ENCODE results near the gene DCHS2.

The DCHS2 gene

DNA sequence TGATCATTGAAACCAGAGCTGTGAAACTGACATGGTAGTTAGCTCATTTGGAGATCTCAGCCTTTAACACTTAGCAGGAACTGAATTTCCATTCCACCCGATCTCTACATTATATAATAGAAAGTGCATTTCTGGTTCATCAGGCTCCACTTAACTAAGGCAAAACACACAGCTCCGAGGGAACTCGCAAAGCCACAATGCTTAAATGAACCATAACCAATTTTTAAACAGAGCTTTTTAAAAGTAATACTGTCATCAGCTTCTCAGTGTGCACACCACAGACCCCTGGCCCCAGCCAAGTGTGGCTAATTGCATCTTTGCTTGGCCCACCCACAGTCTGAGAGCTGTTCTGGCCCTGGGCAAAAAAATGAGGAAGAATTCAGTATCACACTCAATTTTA lies 66.1 kb downstream of the DCHS2 start:
- H3K4me1 ChIP-seq (ENCODE audit: control insufficient read depth, insufficient read depth, low read length, poor library complexity, severe bottlenecking) = no peaks in the 10 kb centered on the region
- no peak overlapping the region for H3K4me3 ChIP-seq (ENCODE audit: extremely low read depth, insufficient read depth, low read length, poor library complexity, severe bottlenecking)
- no peaks in the 10 kb centered on the region for H3K9me3 ChIP-seq (ENCODE audit: control insufficient read depth, low read length)
- no peak overlapping the region for H3K27ac ChIP-seq (ENCODE audit: low read depth, low read length, severe bottlenecking)
- no peaks in the 10 kb centered on the region for H3K36me3 ChIP-seq (ENCODE audit: control insufficient read depth, insufficient read depth, low read length)
- 91% methylated on average over 3 of the region's 3 CpGs; no CpG with 5 or more reads in 1 of the 2 experiments for WGBS, 2 experiments (ENCODE audit: insufficient coverage in 2 of 2)

DNA sequence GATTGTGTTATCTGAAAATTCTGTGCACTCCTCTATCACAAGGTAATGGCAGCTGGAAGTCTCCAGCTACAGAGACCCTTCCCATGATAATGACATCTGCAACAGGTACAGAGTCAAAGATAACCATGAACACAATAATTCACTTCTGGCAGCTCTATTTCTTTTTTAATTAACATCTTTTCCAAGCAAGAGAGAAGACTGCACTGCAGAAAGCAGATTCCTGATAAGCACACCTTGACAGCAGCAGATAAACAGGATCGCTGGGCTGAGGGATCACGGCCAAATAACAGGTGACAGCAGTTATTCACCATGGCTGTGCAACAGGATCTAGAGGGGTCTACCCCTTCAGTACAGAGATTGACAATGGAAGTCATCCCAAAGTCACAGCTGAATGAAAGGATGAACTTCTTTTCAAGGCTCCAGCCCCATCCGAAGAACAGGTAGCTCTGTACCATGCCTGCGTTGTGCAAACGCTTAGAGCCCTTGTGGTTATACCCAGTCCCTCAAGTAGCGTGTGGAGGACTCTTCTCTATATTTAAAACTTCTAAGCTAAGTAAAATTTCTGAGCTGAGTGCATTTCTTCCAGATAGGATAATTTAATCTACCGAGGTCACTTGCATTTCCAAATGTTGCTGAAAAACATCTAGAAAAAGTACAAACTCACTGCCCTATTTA lies 66.7 kb downstream of the DCHS2 start:
- Histone ChIP-seq H3K36me3 (ENCODE audit: control insufficient read depth, insufficient read depth, low read length) (no peaks in the 10 kb centered on the region), H3K4me1 (ENCODE audit: control insufficient read depth, insufficient read depth, low read length, poor library complexity, severe bottlenecking) (no peaks in the 10 kb centered on the region), H3K27ac (ENCODE audit: low read depth, low read length, severe bottlenecking) (no peak overlapping the region), H3K4me3 (ENCODE audit: extremely low read depth, insufficient read depth, low read length, poor library complexity, severe bottlenecking) (no peak overlapping the region), H3K9me3 (ENCODE audit: control insufficient read depth, low read length) (no peaks in the 10 kb centered on the region)
- 97 to 100% methylated on average over 2 to 3 of the region's 7 CpGs for WGBS, 2 experiments (ENCODE audit: insufficient coverage in 2 of 2)

DNA sequence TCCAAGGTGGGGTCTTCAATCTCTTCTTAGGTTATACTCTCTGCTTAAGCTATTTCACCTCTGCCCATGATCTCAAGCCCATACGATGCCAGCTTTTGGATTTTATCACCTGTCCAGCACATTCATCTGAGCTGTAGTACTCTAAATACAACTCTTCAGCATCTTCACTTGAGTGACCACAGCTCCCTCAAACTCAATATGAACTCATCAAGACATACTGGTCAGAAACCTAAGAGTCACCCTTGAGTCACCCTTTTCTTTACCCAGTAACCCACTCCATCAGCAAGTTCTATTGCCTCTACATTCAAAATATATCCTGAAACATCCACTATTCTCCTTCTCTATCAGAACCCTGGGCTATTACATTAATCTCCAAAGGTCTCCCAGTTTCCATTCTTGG lies 69.4 kb downstream of the DCHS2 start:
- 0% methylated on average over 1 of the region's 1 CpG for WGBS, 2 experiments (ENCODE audit: insufficient coverage in 2 of 2)
- Histone ChIP-seq H3K27ac (ENCODE audit: low read depth, low read length, severe bottlenecking) (no peak overlapping the region), H3K9me3 (ENCODE audit: control insufficient read depth, low read length) (no peaks in the 10 kb centered on the region), H3K36me3 (ENCODE audit: control insufficient read depth, insufficient read depth, low read length) (no peaks in the 10 kb centered on the region), H3K4me1 (ENCODE audit: control insufficient read depth, insufficient read depth, low read length, poor library complexity, severe bottlenecking) (no peaks in the 10 kb centered on the region), H3K4me3 (ENCODE audit: extremely low read depth, insufficient read depth, low read length, poor library complexity, severe bottlenecking) (no peak overlapping the region)

DNA sequence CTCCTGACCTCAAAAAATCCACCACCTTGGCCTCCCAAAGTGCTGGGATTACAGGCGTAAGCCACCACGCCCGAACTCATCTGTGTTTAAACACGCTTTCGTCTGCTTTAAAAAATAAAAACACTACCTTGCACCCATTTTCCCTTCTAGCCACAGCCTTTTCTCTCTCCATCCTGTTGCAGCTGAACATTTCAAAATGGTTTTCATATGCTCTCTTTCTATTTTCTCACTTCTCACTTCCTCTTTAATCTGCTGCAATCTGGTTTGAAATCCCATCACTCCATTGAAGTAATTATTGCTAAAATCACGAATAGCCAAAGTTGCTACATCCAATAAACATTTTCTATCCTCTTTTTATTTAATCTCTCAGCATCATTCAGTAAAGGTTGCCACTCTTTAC lies 70.0 kb downstream of the DCHS2 start:
- WGBS, 2 experiments (ENCODE audit: insufficient coverage in 2 of 2) = 85 to 88% methylated on average over 5 to 6 of the region's 6 CpGs
- Histone ChIP-seq H3K27ac (ENCODE audit: low read depth, low read length, severe bottlenecking) (no peak overlapping the region), H3K4me3 (ENCODE audit: extremely low read depth, insufficient read depth, low read length, poor library complexity, severe bottlenecking) (no peak overlapping the region), H3K36me3 (ENCODE audit: control insufficient read depth, insufficient read depth, low read length) (no peaks in the 10 kb centered on the region), H3K9me3 (ENCODE audit: control insufficient read depth, low read length) (no peaks in the 10 kb centered on the region), H3K4me1 (ENCODE audit: control insufficient read depth, insufficient read depth, low read length, poor library complexity, severe bottlenecking) (no peaks in the 10 kb centered on the region)

DNA sequence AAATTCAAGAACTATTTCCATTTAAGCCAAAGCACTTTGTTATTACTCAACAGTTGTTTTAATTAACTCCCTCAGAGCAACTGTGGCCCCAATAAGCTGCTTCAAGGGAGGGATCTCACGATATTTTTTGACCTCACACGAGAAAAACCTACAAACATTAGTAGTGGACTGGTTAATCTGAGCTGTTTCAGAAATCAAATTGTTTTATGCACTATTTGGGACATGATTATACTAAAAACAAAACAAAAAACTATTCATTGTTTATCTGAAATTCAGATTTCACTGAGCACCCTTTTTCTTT lies 74.3 kb downstream of the DCHS2 start:
- Histone ChIP-seq H3K4me3 (ENCODE audit: extremely low read depth, insufficient read depth, low read length, poor library complexity, severe bottlenecking) (no peak overlapping the region), H3K9me3 (ENCODE audit: control insufficient read depth, low read length) (no peaks in the 10 kb centered on the region), H3K36me3 (ENCODE audit: control insufficient read depth, insufficient read depth, low read length) (no peaks in the 10 kb centered on the region), H3K27ac (ENCODE audit: low read depth, low read length, severe bottlenecking) (no peak overlapping the region), H3K4me1 (ENCODE audit: control insufficient read depth, insufficient read depth, low read length, poor library complexity, severe bottlenecking) (peaks cover 6% of the 10 kb centered on the region)
- WGBS, 2 experiments (ENCODE audit: insufficient coverage in 2 of 2) = no CpG with 5 or more reads among the region's 2 CpGs

DNA sequence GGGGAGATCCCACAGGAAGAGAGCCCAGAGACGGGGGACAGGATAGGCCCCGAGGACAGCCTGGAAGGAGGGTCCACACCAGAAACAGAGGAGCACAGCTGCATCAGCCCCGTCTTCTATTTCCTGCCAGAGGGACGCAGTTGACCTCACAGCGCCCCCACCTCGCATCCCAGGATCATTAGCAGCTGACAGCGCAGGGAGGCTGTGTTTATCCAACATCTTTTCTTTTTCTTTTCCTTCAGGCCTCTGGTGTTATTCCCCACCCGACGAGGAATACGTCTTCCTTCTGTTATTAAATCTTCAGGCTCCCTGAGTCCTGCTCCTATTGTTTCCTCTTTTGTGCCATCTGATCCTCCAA lies 75.4 kb downstream of the DCHS2 start:
- 1% methylated on average over 9 to 10 of the region's 10 CpGs for WGBS, 2 experiments (ENCODE audit: insufficient coverage in 2 of 2)
- Histone ChIP-seq H3K4me1 (ENCODE audit: control insufficient read depth, insufficient read depth, low read length, poor library complexity, severe bottlenecking) (peaks cover 6% of the 10 kb centered on the region), H3K9me3 (ENCODE audit: control insufficient read depth, low read length) (no peaks in the 10 kb centered on the region), H3K4me3 (ENCODE audit: extremely low read depth, insufficient read depth, low read length, poor library complexity, severe bottlenecking) (peak overlapping the region; percentile 39), H3K36me3 (ENCODE audit: control insufficient read depth, insufficient read depth, low read length) (no peaks in the 10 kb centered on the region), H3K27ac (ENCODE audit: low read depth, low read length, severe bottlenecking) (no peak overlapping the region)

DNA sequence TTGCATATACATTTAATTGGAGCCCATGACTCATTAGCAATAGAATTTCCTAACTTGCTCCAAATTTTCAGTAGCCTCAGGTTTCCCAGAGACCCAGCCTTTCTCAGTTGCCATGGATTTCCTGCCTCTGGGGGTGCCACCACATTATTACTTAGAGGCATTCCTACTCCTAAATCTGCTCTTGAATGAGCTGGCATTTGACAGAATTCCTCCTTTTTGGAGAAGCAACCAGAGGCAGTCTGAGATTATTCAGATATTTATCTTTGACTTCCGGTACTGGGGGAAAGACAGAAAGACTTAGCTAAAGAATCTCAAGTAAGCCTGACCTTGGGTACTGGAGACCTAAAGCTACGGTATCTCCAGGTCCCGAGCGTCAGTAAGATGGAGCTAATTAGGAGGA lies 76.3 kb downstream of the DCHS2 start:
- H3K27ac ChIP-seq (ENCODE audit: low read depth, low read length, severe bottlenecking) = no peak overlapping the region
- peaks cover 6% of the 10 kb centered on the region for H3K4me1 ChIP-seq (ENCODE audit: control insufficient read depth, insufficient read depth, low read length, poor library complexity, severe bottlenecking)
- peaks cover 3% of the 10 kb centered on the region for H3K9me3 ChIP-seq (ENCODE audit: control insufficient read depth, low read length)
- no peak overlapping the region for H3K4me3 ChIP-seq (ENCODE audit: extremely low read depth, insufficient read depth, low read length, poor library complexity, severe bottlenecking)
- 33 to 40% methylated on average over 4 of the region's 4 CpGs for WGBS, 2 experiments (ENCODE audit: insufficient coverage in 2 of 2)
- no peaks in the 10 kb centered on the region for H3K36me3 ChIP-seq (ENCODE audit: control insufficient read depth, insufficient read depth, low read length)

DNA sequence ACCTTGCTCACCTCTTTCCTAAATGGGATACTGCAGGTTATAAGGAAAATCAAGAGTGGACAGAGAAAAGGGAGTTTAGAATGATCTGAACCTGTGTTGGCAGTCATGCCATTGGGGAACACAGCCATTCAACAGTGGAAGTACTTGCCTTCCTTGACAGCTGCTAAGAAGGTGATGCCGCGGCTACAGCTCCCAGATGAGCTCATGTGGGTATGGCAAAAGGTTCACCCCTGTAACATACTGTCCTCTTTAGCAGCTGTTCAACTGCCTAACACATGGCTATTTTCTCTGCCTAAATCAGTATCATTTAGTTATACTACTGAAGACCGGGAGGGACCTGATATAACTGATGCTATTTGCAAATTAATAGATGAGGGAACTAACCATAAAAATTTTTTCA lies 76.8 kb downstream of the DCHS2 start:
- H3K36me3 ChIP-seq (ENCODE audit: control insufficient read depth, insufficient read depth, low read length) = no peaks in the 10 kb centered on the region
- H3K4me3 ChIP-seq (ENCODE audit: extremely low read depth, insufficient read depth, low read length, poor library complexity, severe bottlenecking) = no peak overlapping the region
- peaks cover 6% of the 10 kb centered on the region for H3K4me1 ChIP-seq (ENCODE audit: control insufficient read depth, insufficient read depth, low read length, poor library complexity, severe bottlenecking)
- 75% methylated on average over 2 of the region's 3 CpGs; no CpG with 5 or more reads in 1 of the 2 experiments for whole genome bisulfite sequencing, 2 experiments (ENCODE audit: insufficient coverage in 2 of 2)
- no peak overlapping the region for H3K27ac ChIP-seq (ENCODE audit: low read depth, low read length, severe bottlenecking)
- peaks cover 3% of the 10 kb centered on the region for H3K9me3 ChIP-seq (ENCODE audit: control insufficient read depth, low read length)

DNA sequence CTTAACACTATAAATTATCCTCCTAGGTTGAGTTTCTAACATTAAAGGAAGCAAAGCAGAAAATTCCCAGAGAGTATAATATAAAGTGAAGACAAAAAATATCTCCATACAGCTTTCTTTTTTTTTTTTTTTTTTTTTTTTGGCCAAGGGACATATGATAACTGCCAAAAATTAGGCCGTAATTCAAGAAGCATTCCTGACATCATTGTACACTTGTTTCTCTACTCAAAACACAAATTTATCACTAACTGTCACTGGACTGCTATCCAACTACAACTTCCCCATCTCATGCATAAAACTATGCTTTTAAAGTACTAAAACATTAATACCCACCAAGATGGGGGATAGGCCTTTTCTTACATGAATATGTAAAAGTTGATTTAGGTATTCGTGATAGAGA lies 77.2 kb downstream of the DCHS2 start:
- Histone ChIP-seq H3K36me3 (ENCODE audit: control insufficient read depth, insufficient read depth, low read length) (no peaks in the 10 kb centered on the region), H3K4me3 (ENCODE audit: extremely low read depth, insufficient read depth, low read length, poor library complexity, severe bottlenecking) (no peak overlapping the region), H3K27ac (ENCODE audit: low read depth, low read length, severe bottlenecking) (no peak overlapping the region), H3K9me3 (ENCODE audit: control insufficient read depth, low read length) (peaks cover 3% of the 10 kb centered on the region), H3K4me1 (ENCODE audit: control insufficient read depth, insufficient read depth, low read length, poor library complexity, severe bottlenecking) (peaks cover 6% of the 10 kb centered on the region)
- 94 to 100% methylated on average over 1 to 2 of the region's 2 CpGs for WGBS, 2 experiments (ENCODE audit: insufficient coverage in 2 of 2)

DNA sequence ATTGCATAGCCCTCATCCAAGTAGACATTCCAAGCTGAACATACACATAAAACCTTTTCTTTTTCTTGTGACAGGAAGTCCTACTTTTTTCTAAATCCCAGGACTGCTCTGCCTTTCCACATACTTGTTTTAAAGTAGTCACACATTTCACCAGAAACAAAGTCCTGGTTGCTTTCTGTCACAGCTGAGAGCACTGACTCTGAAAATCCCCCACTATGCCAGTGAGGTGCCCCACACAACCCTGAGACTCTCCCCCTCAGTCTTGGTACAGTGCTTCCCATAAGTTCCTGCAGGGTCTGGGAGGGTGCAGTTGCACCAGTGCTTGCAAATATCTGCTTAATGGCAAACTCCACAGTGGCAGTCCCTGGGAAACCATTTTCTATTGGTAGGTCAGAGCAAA lies 84.2 kb downstream of the DCHS2 start:
- Histone ChIP-seq H3K9me3 (ENCODE audit: control insufficient read depth, low read length) (peaks cover 3% of the 10 kb centered on the region), H3K4me3 (ENCODE audit: extremely low read depth, insufficient read depth, low read length, poor library complexity, severe bottlenecking) (no peak overlapping the region), H3K4me1 (ENCODE audit: control insufficient read depth, insufficient read depth, low read length, poor library complexity, severe bottlenecking) (no peaks in the 10 kb centered on the region), H3K27ac (ENCODE audit: low read depth, low read length, severe bottlenecking) (no peak overlapping the region), H3K36me3 (ENCODE audit: control insufficient read depth, insufficient read depth, low read length) (no peaks in the 10 kb centered on the region)

DNA sequence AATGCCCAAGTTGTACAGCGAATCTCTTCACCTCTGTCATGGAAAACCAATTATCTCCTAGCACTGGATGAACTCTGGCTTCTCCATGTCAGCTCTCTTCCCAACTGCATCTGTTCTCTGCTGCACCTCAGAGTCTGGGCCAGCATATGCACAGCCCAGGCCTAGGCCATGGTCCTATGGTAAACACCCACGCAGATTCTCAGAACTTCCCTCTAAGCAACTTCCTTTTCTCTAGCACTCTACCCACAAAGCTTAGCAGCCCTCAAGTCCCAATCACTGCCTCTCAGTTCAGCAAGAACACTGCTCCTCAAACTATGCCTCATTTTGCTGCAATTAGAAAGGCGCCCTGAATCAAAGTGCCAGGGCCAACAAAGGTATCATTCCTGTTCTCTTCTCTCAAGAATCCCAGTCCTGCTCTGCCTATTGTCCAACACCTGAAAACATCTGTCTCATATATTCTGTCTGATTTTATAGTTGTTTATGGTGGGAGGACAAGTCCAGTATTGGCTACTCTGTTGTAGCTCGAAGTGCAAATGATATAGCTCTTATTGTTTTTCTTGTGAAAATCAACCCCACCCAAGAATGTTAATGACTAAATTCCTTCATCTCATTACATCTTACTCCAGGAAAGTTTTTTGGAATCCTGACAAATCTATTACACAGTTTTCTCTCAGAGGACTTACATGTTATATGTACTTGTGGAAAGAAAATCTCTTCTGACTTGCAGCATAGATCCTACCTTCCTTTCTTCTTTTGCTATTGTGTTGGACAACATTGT lies 85.4 kb downstream of the DCHS2 start:
- peaks cover 3% of the 10 kb centered on the region for H3K9me3 ChIP-seq (ENCODE audit: control insufficient read depth, low read length)
- no peaks in the 10 kb centered on the region for H3K36me3 ChIP-seq (ENCODE audit: control insufficient read depth, insufficient read depth, low read length)
- no peaks in the 10 kb centered on the region for H3K4me1 ChIP-seq (ENCODE audit: control insufficient read depth, insufficient read depth, low read length, poor library complexity, severe bottlenecking)
- WGBS, 2 experiments (ENCODE audit: insufficient coverage in 2 of 2) = 88 to 90% methylated on average over 3 of the region's 4 CpGs
- no peak overlapping the region for H3K27ac ChIP-seq (ENCODE audit: low read depth, low read length, severe bottlenecking)
- no peak overlapping the region for H3K4me3 ChIP-seq (ENCODE audit: extremely low read depth, insufficient read depth, low read length, poor library complexity, severe bottlenecking)

Data from mesodermal cell (in vitro differentiated cells).